Hematopoietic multipotent progenitor cell treated with erythropoietin and hydrocortisone succinate and interleukin-3 and kit ligand, for 15 days (in vitro differentiated cells): Measurements from ENCODE around the gene ATG4C.
"Not testable (repeated sequence)": the region's sequence is repeated elsewhere in the genome, so short reads cannot be mapped to it uniquely, and the experiment has no call there.

Experiments
- DNase-seq: peaks from one replicate; pipeline ENCODE4 v3.0.0-alpha.2; 2015; ENCODE audit warnings: low spot score

ATG4C gene

GRCh38 chr1:62783736-62784508 lies at the start of gene ATG4C:
Gene ATG4C (plus strand): TSS chr1:62784132. CDS start chr1:62803787, 19,655 bp downstream.
- peak; percentile 95 for DNase-seq

- no peak for DNase-seq
These were observed 48.3 kb upstream of the ATG4C start for GRCh38 chr1:62735491-62736171.

GRCh38 chr1:62740701-62741100 lies 43.2 kb upstream of the ATG4C start:
- DNase-seq, result not testable (repeated sequence)

- DNase-seq, result no peak
These were observed 39.0 kb upstream of the ATG4C start for GRCh38 chr1:62744611-62745577.

- DNase-seq, result peak; percentile 58
These were observed 37.7 kb upstream of the ATG4C start for GRCh38 chr1:62746086-62746808.

GRCh38 chr1:62746809-62747138 lies 37.2 kb upstream of the ATG4C start:
- no peak for DNase-seq

GRCh38 chr1:62753031-62753965 lies 30.6 kb upstream of the ATG4C start:
- DNase-seq, result no peak

GRCh38 chr1:62754938-62755337 lies 29.0 kb upstream of the ATG4C start:
- not testable (repeated sequence) for DNase-seq

GRCh38 chr1:62756255-62756884 lies 27.6 kb upstream of the ATG4C start:
- not testable (repeated sequence) for DNase-seq

- not testable (repeated sequence) for DNase-seq
These were observed 24.6 kb upstream of the ATG4C start for GRCh38 chr1:62759232-62759875.

- not testable (repeated sequence) for DNase-seq
These were observed 23.7 kb upstream of the ATG4C start for GRCh38 chr1:62760021-62760782.

GRCh38 chr1:62761223-62761870 lies 22.6 kb upstream of the ATG4C start:
- not testable (repeated sequence) for DNase-seq

GRCh38 chr1:62762027-62762426 lies 21.9 kb upstream of the ATG4C start:
- not testable (repeated sequence) for DNase-seq

GRCh38 chr1:62765981-62766380 lies 18.0 kb upstream of the ATG4C start:
- no peak for DNase-seq

GRCh38 chr1:62768551-62768950 lies 15.4 kb upstream of the ATG4C start:
- not testable (repeated sequence) for DNase-seq

- no peak for DNase-seq
These were observed 11.2 kb upstream of the ATG4C start for GRCh38 chr1:62772607-62773295.

GRCh38 chr1:62774006-62774405 lies 9.9 kb upstream of the ATG4C start:
- no peak for DNase-seq
